Gastrocnemius medialis (tissue), 4 donors: ENCODE data around the gene KRT7.

Source experiments
- CTCF ChIP-seq, 5 experiments: fragments of 450-650 bp in 3 of 5; fragments of 200-600 bp in 2 of 5; sonication (generic) in 2 of 5; IDR thresholded peaks in 4 of 5; conservative IDR thresholded peaks in 1 of 5; 1 replicate in 4 of 5; 2 replicates in 1 of 5; pipeline ENCODE4 v1.5.1; 2016 to 2019; ENCODE audit warnings: antibody characterized with exemption in 5 of 5, mild to moderate bottlenecking in 3 of 5, moderate library complexity in 3 of 5
- POLR2A ChIP-seq, 2 donors: fragments of 450-650 bp; IDR thresholded peaks; one replicate each; pipeline ENCODE4 v1.6.1; 2017; ENCODE audit warnings: antibody characterized with exemption in 2 of 2, mild to moderate bottlenecking in 2 of 2, moderate library complexity in 2 of 2

GRCh38 chr12:52256584-52256935 lies 23.5 kb downstream of the KRT7 start:
- TF ChIP-seq POLR2A (IDR thresholded peaks at IDR 0.05) (no peak), CTCF (IDR thresholded peaks at IDR 0.05 in 4 of 5, conservative IDR thresholded peaks at IDR 0.05 in 1 of 5) (no peak)
